ENCODE measurements around the gene RAP1A. TPM values are rescaled to one million over a fixed set of nuclear protein-coding genes. Genes with fewer than 3 reads are reported as not detected.
A peak's percentile ranks its signal among the peaks of the same experiment; 100 is the strongest.

The RAP1A gene
- total RNA-seq, 3 donors from 2014 or later, result 45.9 to 72.8 (median 54.9) TPM

DNA sequence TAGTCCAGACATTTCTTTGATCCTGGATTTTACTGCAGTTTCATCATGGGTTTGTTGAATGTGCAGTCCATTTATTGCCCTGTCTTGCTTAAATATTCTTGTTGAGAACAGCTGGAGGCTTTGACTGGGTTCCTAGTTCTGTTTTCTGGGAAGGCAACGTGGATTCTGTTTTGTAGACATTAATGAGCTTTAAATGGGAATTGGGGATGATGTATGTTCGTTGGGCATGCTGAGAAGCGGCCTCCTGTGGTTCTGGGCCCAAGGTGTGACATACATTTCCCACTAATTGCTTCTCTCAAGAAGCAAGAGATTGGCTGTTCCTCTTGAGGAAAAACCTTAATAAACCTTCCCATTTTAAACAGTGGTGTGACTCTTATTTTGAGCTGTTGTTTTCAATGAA, 96.7 kb downstream of the RAP1A start:
- no peak for DNase-seq (ENCODE audit: low spot score in 2 of 2)
- TF ChIP-seq, protein P1, sequence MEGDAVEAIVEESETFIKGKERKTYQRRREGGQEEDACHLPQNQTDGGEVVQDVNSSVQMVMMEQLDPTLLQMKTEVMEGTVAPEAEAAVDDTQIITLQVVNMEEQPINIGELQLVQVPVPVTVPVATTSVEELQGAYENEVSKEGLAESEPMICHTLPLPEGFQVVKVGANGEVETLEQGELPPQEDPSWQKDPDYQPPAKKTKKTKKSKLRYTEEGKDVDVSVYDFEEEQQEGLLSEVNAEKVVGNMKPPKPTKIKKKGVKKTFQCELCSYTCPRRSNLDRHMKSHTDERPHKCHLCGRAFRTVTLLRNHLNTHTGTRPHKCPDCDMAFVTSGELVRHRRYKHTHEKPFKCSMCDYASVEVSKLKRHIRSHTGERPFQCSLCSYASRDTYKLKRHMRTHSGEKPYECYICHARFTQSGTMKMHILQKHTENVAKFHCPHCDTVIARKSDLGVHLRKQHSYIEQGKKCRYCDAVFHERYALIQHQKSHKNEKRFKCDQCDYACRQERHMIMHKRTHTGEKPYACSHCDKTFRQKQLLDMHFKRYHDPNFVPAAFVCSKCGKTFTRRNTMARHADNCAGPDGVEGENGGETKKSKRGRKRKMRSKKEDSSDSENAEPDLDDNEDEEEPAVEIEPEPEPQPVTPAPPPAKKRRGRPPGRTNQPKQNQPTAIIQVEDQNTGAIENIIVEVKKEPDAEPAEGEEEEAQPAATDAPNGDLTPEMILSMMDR (IDR thresholded peaks at IDR 0.05), result no peak
- TF ChIP-seq POLR2AphosphoS5 (IDR thresholded peaks at IDR 0.05) (no peak), POLR2A (IDR thresholded peaks at IDR 0.05) (no peak)
- H3K9me3 ChIP-seq, result no peaks in the 10 kb centered on the region
- no peak overlapping the region for H3K27ac ChIP-seq
- H3K4me3 ChIP-seq, result no peak overlapping the region
- no peaks in the 10 kb centered on the region for H3K4me1 ChIP-seq
- intact Hi-C loops (cut with DNase I; ENCODE audit: low total_unique reads), result no loop called here
- no peaks in the 10 kb centered on the region for H3K27me3 ChIP-seq
- H3K36me3 ChIP-seq, result no peaks in the 10 kb centered on the region

DNA sequence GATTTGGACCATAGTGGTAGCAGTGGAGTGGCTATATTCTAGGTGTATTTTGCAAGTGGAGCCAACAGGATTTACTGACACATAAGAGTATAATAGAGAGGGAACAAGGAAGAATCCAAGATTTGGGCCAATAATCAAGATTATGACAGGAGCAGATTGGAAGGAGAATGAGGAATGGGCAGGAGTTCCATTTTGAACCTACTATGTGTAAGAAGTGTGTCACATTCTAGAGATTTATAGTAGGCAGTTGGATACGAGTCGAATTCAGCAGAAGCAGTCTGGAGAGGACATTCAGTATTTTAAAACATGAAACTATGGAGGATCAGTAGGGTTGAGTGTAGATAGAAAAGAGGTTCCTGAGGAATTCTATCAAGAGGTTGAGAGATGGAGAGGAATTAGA, 97.9 kb downstream of the RAP1A start:
- H3K4me1 ChIP-seq, result no peaks in the 10 kb centered on the region
- TF ChIP-seq, protein P1 (IDR thresholded peaks at IDR 0.05), result no peak
- TF ChIP-seq POLR2AphosphoS5 (IDR thresholded peaks at IDR 0.05), result no peak
- H3K36me3 ChIP-seq, result no peaks in the 10 kb centered on the region
- H3K4me3 ChIP-seq, result no peak overlapping the region
- DNase-seq (ENCODE audit: low spot score in 2 of 2), result no peak
- no peak overlapping the region for H3K27ac ChIP-seq
- no peaks in the 10 kb centered on the region for H3K27me3 ChIP-seq
- intact Hi-C loops (cut with DNase I; ENCODE audit: low total_unique reads), result no loop called here
- no peaks in the 10 kb centered on the region for H3K9me3 ChIP-seq

DNA sequence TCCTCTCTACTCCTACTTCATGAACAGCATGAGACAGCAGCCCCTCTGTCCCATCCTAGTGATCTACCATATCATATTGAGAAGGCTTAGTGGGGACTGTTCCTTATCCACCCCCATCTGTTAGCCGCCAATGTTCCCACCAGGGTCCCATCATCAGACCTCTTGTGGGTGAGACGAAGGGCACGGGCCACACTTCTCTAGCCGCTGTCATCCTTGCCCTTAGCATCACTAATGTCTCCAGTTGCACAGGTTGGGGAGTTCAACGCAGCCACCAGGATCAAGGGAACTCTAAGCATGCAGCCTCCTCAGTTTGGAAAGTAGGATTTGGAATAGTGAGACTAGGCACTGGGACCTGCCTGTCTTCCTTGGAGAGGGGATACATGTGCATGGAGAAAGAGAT, 99.5 kb downstream of the RAP1A start:
- peak overlapping the region in 1 of 2 donors; percentile 64 for H3K27ac ChIP-seq
- no peaks in the 10 kb centered on the region for H3K4me1 ChIP-seq
- no peaks in the 10 kb centered on the region for H3K27me3 ChIP-seq
- TF ChIP-seq, protein P1 (IDR thresholded peaks at IDR 0.05), result no peak
- TF ChIP-seq POLR2AphosphoS5 (IDR thresholded peaks at IDR 0.05) (no peak), POLR2A (IDR thresholded peaks at IDR 0.05) (no peak)
- H3K36me3 ChIP-seq, result no peaks in the 10 kb centered on the region
- no peak overlapping the region for H3K4me3 ChIP-seq
- DNase-seq (ENCODE audit: low spot score in 2 of 2), result no peak
- intact Hi-C loops (cut with DNase I; ENCODE audit: low total_unique reads), result no loop called here
- H3K9me3 ChIP-seq, result no peaks in the 10 kb centered on the region

DNA sequence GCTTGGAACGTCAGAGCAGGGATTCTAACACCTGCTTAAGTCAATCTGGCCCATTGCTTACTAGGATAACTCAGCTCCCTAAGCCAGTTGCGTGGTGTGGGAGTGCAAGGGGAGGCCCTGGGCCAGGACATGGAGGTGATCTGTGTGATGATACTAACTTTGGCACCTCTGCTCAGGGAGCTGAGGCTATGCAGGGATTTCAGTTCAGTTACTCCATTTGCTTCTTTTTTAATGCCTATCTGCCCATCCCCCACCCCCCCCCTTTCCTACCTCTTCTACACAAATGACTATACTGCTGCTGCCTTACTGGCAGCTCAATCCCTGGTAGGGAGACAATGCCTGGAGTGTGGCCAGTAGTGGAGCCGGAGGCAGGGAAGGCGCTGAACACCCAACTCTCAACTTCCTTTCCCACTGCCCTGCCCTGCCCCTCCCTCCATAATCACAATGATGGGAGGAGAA, 100.1 kb downstream of the RAP1A start:
- H3K27ac ChIP-seq, result peak overlapping the region in 1 of 2 donors; percentile 64
- TF ChIP-seq POLR2A (IDR thresholded peaks at IDR 0.05) (no peak), POLR2AphosphoS5 (IDR thresholded peaks at IDR 0.05) (no peak)
- TF ChIP-seq, protein P1 (IDR thresholded peaks at IDR 0.05), result no peak
- DNase-seq (ENCODE audit: low spot score in 2 of 2), result no peak
- no peaks in the 10 kb centered on the region for H3K27me3 ChIP-seq
- no peaks in the 10 kb centered on the region for H3K9me3 ChIP-seq
- intact Hi-C loops (cut with DNase I; ENCODE audit: low total_unique reads), result no loop called here
- H3K4me3 ChIP-seq, result no peak overlapping the region
- no peaks in the 10 kb centered on the region for H3K36me3 ChIP-seq
- no peaks in the 10 kb centered on the region for H3K4me1 ChIP-seq

DNA sequence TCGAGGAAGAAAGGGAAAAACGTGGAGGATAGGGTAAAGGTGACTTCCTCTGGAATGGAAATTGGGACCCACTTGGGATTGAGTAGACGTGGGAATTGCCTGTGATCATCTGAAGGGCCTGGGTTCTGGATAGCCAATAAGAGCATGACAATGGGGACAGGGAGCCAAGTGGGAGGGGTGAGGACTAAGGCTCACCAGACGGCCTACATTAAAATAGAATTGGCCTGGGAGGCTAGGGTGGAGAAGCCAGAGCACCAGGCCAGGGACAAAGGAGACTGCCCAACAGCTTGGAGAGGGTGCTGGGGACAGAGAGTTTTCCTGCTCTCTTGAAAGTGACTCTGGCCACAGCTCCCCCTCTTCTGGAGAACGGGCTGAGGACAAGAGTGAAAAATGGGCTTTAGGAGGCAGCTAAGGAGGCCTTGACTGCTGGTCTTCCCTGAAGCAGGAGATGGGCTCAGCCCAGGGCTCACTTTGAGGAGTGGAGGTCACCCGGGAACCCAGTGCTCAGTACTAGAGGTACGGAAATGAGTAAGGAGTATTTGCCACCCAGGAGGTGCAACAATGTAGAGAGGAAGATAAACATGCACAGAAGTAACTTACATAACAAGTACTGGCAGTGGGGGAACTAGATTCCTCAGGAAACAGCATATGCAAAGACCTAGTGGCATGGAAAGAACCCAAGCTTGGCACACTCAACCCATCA, 100.8 kb downstream of the RAP1A start:
- no peaks in the 10 kb centered on the region for H3K9me3 ChIP-seq
- H3K27me3 ChIP-seq, result no peaks in the 10 kb centered on the region
- peak overlapping the region in 1 of 2 donors; percentile 62 for H3K27ac ChIP-seq
- intact Hi-C loops (cut with DNase I; ENCODE audit: low total_unique reads), result no loop called here
- TF ChIP-seq POLR2A (IDR thresholded peaks at IDR 0.05) (no peak), POLR2AphosphoS5 (IDR thresholded peaks at IDR 0.05) (no peak)
- TF ChIP-seq, protein P1 (IDR thresholded peaks at IDR 0.05), result no peak
- no peaks in the 10 kb centered on the region for H3K36me3 ChIP-seq
- H3K4me3 ChIP-seq, result no peak overlapping the region
- no peak for DNase-seq (ENCODE audit: low spot score in 2 of 2)
- no peaks in the 10 kb centered on the region for H3K4me1 ChIP-seq
